Measurements from ENCODE around the gene ADAMTS17. TPM values are rescaled to one million over a fixed set of nuclear protein-coding genes. Genes with fewer than 3 reads are reported as not detected.

The ADAMTS17 gene
- total and polyA plus RNA-seq, 5 donors from 2014 or later = 0.20 to 8.2 (median 0.67) TPM; not detected in 1

DNA sequence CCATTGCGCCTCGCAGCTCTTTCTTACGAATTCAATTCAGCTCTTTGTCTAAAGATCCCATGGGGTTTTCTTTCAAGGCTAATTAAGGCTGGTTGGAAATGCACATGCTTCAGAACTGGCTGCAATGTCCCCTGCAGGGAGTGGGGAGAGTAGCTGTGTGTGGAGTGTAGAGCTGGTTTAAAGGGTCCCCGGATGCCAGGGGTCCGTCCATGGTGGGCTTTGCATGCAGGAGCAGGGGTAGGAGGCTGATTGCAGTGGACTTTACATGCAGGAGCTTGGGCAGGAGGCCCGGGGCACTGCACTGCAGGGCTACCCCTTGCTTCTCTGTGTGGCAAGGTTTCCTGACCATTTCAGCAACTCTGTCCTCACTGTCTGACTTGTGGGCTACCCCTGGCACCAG, 346.9 kb downstream of the ADAMTS17 start:
- Mint-ChIP-seq H3K27ac (no peak overlapping the region), H3K4me3 (no peak overlapping the region), H3K4me1 (no peaks in the 10 kb centered on the region), H3K9me3 (peaks cover 0 to 7% (median 0%) of the 10 kb centered on the region in 7 donors), H3K36me3 (peaks cover 39% of the 10 kb centered on the region), H3K27me3 (no peaks in the 10 kb centered on the region)
- ATAC-seq (ENCODE audit: low read depth in 2 of 2) = no peak
- no peaks in the 10 kb centered on the region for H3K4me1 ChIP-seq (ENCODE audit: control insufficient read depth, insufficient read depth, low read length, poor library complexity, severe bottlenecking)
- H3K27ac ChIP-seq (ENCODE audit: insufficient read depth, low read length, poor library complexity, severe bottlenecking) = no peak overlapping the region
- no peak overlapping the region for H3K4me3 ChIP-seq (ENCODE audit: low read depth, low read length)
- H3K36me3 ChIP-seq (ENCODE audit: control insufficient read depth, insufficient read depth, low read length) = no peaks in the 10 kb centered on the region
- DNase-seq = no peak
- H3K27me3 ChIP-seq (ENCODE audit: control insufficient read depth, insufficient read depth, low read length) = no peaks in the 10 kb centered on the region
- H3K9me3 ChIP-seq (ENCODE audit: control insufficient read depth in 2 of 2, low read length in 2 of 2) = no peaks in the 10 kb centered on the region

DNA sequence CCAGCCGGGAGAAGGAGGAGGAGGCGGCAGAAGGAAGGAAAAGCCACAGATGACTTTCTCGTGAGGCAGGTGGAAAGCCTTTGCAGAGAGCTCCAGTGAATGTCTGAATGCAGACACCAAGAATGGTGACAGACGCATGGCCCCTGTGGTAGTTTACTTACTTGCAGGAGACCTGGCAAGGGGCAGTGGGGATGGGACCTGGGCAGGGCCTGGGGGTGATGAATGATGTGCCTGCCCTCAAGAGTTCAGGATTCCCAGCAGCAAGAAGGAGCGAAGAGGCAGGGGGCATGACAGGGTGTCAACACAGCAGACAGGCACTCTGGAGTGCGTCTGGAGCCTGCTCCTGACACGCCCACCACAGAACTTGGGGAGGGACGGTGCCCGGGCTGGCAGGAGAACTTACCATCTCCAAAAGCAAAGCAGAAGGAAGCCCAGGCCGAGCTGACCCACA, 348.1 kb downstream of the ADAMTS17 start:
- Mint-ChIP-seq H3K4me3 (no peak overlapping the region), H3K36me3 (peaks cover 35% of the 10 kb centered on the region), H3K27me3 (no peaks in the 10 kb centered on the region), H3K9me3 (peaks cover 0 to 7% (median 0%) of the 10 kb centered on the region in 7 donors), H3K27ac (no peak overlapping the region), H3K4me1 (no peaks in the 10 kb centered on the region)
- ATAC-seq (ENCODE audit: low read depth in 2 of 2) (no peak), DNase-seq (no peak)
- Histone ChIP-seq H3K36me3 (ENCODE audit: control insufficient read depth, insufficient read depth, low read length) (no peaks in the 10 kb centered on the region), H3K4me3 (ENCODE audit: low read depth, low read length) (no peak overlapping the region), H3K4me1 (ENCODE audit: control insufficient read depth, insufficient read depth, low read length, poor library complexity, severe bottlenecking) (no peaks in the 10 kb centered on the region), H3K27me3 (ENCODE audit: control insufficient read depth, insufficient read depth, low read length) (no peaks in the 10 kb centered on the region), H3K9me3 (ENCODE audit: control insufficient read depth in 2 of 2, low read length in 2 of 2) (no peaks in the 10 kb centered on the region), H3K27ac (ENCODE audit: insufficient read depth, low read length, poor library complexity, severe bottlenecking) (no peak overlapping the region)

DNA sequence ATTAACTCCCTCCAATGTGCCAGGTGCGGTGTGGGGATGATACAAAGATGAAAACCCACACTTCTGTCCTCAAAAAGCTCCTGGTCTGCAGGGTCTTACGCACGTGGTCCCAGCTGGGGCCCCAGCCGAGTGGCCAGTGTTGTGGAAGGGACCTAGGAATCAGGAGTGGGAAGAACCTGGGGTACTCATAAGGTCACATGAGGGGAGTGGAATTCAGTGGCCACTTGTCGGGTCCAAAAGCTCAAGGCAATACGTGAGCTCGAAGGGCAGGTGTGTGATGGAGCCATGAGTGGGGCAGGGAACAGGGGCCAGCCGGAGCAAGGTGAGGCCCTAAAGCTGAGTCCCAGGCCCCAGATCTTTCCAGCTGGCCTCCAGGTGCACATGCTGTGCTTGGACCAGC, 348.5 kb downstream of the ADAMTS17 start:
- H3K27ac Mint-ChIP-seq = no peak overlapping the region
- Histone ChIP-seq H3K4me1 (ENCODE audit: control insufficient read depth, insufficient read depth, low read length, poor library complexity, severe bottlenecking) (no peaks in the 10 kb centered on the region), H3K36me3 (ENCODE audit: control insufficient read depth, insufficient read depth, low read length) (no peaks in the 10 kb centered on the region), H3K27ac (ENCODE audit: insufficient read depth, low read length, poor library complexity, severe bottlenecking) (no peak overlapping the region), H3K4me3 (ENCODE audit: low read depth, low read length) (no peak overlapping the region), H3K9me3 (ENCODE audit: control insufficient read depth in 2 of 2, low read length in 2 of 2) (no peaks in the 10 kb centered on the region), H3K27me3 (ENCODE audit: control insufficient read depth, insufficient read depth, low read length) (no peaks in the 10 kb centered on the region)
- H3K9me3 Mint-ChIP-seq = peaks cover 0 to 7% (median 0%) of the 10 kb centered on the region in 7 donors
- peaks cover 38% of the 10 kb centered on the region for H3K36me3 Mint-ChIP-seq
- DNase-seq (no peak), ATAC-seq (ENCODE audit: low read depth in 2 of 2) (no peak)
- no peak overlapping the region for H3K4me3 Mint-ChIP-seq
- no peaks in the 10 kb centered on the region for H3K27me3 Mint-ChIP-seq
- no peaks in the 10 kb centered on the region for H3K4me1 Mint-ChIP-seq

DNA sequence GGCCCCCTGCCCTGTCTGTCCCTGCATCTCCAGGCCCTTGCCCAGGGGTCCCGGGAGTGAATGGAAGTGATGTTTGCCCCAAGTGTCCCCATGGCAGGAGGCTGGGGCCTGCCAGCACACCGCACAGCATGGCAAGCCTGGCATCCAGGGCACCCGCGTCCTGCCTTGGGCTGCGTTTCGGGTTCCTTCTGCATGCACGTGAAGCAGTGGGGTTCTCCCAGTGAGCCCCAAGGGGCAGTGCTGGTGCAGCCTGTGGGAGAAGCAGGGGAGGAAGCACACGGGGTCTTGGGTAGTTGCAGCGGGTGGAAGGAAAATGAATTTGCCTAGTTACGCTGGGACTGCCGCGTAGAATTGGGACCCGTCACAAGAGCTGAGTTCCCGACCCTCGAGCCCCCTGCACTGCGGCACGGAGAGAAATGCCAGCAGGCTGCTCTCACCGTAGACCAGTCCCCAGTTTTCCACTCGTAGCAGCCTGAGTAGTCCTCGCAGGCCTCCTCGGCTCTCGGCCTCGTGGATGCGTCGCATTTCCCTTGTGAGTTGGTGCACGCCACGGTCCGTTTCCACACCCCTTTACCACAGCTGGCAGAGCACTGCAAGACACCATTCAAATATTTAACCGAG, 349.1 kb downstream of the ADAMTS17 start:
- H3K27me3 ChIP-seq (ENCODE audit: control insufficient read depth, insufficient read depth, low read length) = no peaks in the 10 kb centered on the region
- DNase-seq (no peak), ATAC-seq (ENCODE audit: low read depth in 2 of 2) (no peak)
- no peaks in the 10 kb centered on the region for H3K4me1 ChIP-seq (ENCODE audit: control insufficient read depth, insufficient read depth, low read length, poor library complexity, severe bottlenecking)
- H3K4me3 ChIP-seq (ENCODE audit: low read depth, low read length) = no peak overlapping the region
- no peak overlapping the region for H3K4me3 Mint-ChIP-seq
- no peaks in the 10 kb centered on the region for H3K4me1 Mint-ChIP-seq
- H3K27ac ChIP-seq (ENCODE audit: insufficient read depth, low read length, poor library complexity, severe bottlenecking) = no peak overlapping the region
- no peaks in the 10 kb centered on the region for H3K9me3 ChIP-seq (ENCODE audit: control insufficient read depth in 2 of 2, low read length in 2 of 2)
- H3K36me3 ChIP-seq (ENCODE audit: control insufficient read depth, insufficient read depth, low read length) = no peaks in the 10 kb centered on the region
- H3K27me3 Mint-ChIP-seq = no peaks in the 10 kb centered on the region
- H3K27ac Mint-ChIP-seq = no peak overlapping the region
- peaks cover 41% of the 10 kb centered on the region for H3K36me3 Mint-ChIP-seq
- H3K9me3 Mint-ChIP-seq = peaks cover 0 to 7% (median 0%) of the 10 kb centered on the region in 7 donors

DNA sequence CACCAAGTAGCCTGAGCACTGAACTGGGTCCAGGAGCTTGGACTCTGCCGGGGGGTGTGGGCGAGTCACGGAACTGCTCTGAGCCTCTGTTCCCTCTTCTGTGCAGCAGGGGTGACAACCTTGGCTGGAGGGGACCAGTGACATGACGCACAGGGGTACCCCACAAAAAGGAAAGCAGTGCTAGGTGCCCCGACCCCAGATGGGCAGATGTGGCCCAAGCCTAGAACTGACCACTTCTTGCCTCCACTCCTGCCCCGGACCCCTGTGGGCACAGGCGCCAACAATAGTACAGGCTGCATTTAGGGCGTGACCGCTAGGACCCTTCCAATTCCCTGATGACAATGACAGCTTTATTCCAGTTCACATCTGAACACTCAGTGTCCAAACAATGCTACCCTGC, 352.7 kb downstream of the ADAMTS17 start:
- no peaks in the 10 kb centered on the region for H3K9me3 ChIP-seq (ENCODE audit: control insufficient read depth in 2 of 2, low read length in 2 of 2)
- no peaks in the 10 kb centered on the region for H3K36me3 ChIP-seq (ENCODE audit: control insufficient read depth, insufficient read depth, low read length)
- Mint-ChIP-seq H3K4me3 (no peak overlapping the region), H3K36me3 (peaks cover 28% of the 10 kb centered on the region), H3K4me1 (no peaks in the 10 kb centered on the region), H3K27me3 (no peaks in the 10 kb centered on the region), H3K27ac (no peak overlapping the region), H3K9me3 (peaks cover 0 to 7% (median 0%) of the 10 kb centered on the region in 7 donors)
- H3K4me3 ChIP-seq (ENCODE audit: low read depth, low read length) = no peak overlapping the region
- ATAC-seq (ENCODE audit: low read depth in 2 of 2) (peak in 1 of 2 donors; percentile 31), DNase-seq (no peak)
- no peaks in the 10 kb centered on the region for H3K4me1 ChIP-seq (ENCODE audit: control insufficient read depth, insufficient read depth, low read length, poor library complexity, severe bottlenecking)
- H3K27me3 ChIP-seq (ENCODE audit: control insufficient read depth, insufficient read depth, low read length) = no peaks in the 10 kb centered on the region
- no peak overlapping the region for H3K27ac ChIP-seq (ENCODE audit: insufficient read depth, low read length, poor library complexity, severe bottlenecking)

DNA sequence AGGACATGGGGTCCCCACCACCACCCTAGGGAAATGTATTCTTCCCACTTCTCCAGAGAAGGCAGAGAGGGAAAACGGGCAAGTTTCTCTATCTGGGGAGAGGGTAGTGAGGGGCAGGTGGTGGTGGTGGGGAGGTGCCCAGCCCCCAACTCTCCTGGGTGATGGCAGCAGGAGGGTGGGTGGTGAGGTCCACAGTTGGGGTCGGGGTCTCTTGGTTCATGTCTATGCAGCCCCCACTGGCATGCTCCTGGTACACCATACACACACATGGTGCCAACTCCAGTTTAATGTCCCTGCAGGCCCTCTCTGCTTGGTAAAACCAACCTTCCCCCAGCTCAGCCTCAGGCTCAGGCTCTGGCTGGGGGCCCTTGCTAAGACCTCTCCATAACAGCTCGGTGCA, 354.1 kb downstream of the ADAMTS17 start:
- Mint-ChIP-seq H3K9me3 (peaks cover 0 to 7% (median 0%) of the 10 kb centered on the region in 7 donors), H3K27me3 (no peaks in the 10 kb centered on the region), H3K36me3 (peaks cover 28% of the 10 kb centered on the region), H3K4me1 (no peaks in the 10 kb centered on the region), H3K27ac (no peak overlapping the region), H3K4me3 (no peak overlapping the region)
- DNase-seq (no peak), ATAC-seq (ENCODE audit: low read depth in 2 of 2) (no peak)
- Histone ChIP-seq H3K36me3 (ENCODE audit: control insufficient read depth, insufficient read depth, low read length) (no peaks in the 10 kb centered on the region), H3K4me1 (ENCODE audit: control insufficient read depth, insufficient read depth, low read length, poor library complexity, severe bottlenecking) (no peaks in the 10 kb centered on the region), H3K27ac (ENCODE audit: insufficient read depth, low read length, poor library complexity, severe bottlenecking) (no peak overlapping the region), H3K4me3 (ENCODE audit: low read depth, low read length) (no peak overlapping the region), H3K27me3 (ENCODE audit: control insufficient read depth, insufficient read depth, low read length) (no peaks in the 10 kb centered on the region), H3K9me3 (ENCODE audit: control insufficient read depth in 2 of 2, low read length in 2 of 2) (no peaks in the 10 kb centered on the region)

DNA sequence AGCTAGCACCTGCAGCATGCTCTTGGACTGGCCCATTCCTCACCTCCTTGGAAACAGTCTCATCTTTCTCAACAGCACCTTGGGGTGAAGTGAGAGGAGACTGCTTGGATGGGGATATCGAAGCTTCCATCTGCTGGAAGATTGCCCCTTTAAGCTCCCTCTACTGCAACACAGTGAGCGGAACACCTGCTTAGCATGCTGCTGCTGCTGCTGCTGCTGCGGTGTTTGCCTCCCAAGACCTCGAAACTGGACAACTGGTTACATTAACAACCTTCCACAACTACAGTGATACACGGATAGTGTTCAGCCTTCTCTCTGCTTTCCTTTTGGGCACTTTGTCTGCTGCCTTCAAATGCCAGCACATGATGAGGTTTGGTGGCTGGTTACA, 354.7 kb downstream of the ADAMTS17 start:
- Histone ChIP-seq H3K36me3 (ENCODE audit: control insufficient read depth, insufficient read depth, low read length) (no peaks in the 10 kb centered on the region), H3K4me3 (ENCODE audit: low read depth, low read length) (no peak overlapping the region), H3K9me3 (ENCODE audit: control insufficient read depth in 2 of 2, low read length in 2 of 2) (no peaks in the 10 kb centered on the region), H3K27ac (ENCODE audit: insufficient read depth, low read length, poor library complexity, severe bottlenecking) (no peak overlapping the region), H3K27me3 (ENCODE audit: control insufficient read depth, insufficient read depth, low read length) (no peaks in the 10 kb centered on the region), H3K4me1 (ENCODE audit: control insufficient read depth, insufficient read depth, low read length, poor library complexity, severe bottlenecking) (no peaks in the 10 kb centered on the region)
- no peaks in the 10 kb centered on the region for H3K4me1 Mint-ChIP-seq
- H3K27me3 Mint-ChIP-seq = no peaks in the 10 kb centered on the region
- H3K36me3 Mint-ChIP-seq = peaks cover 22% of the 10 kb centered on the region
- ATAC-seq (ENCODE audit: low read depth in 2 of 2) (no peak), DNase-seq (no peak)
- H3K9me3 Mint-ChIP-seq = peaks cover 0 to 7% (median 0%) of the 10 kb centered on the region in 7 donors
- H3K4me3 Mint-ChIP-seq = no peak overlapping the region
- H3K27ac Mint-ChIP-seq = no peak overlapping the region

All from CD4-positive, CD25-positive, alpha-beta regulatory T cell (primary cell).